Measurements from ENCODE around the gene MAD2L1. TPM values are rescaled to one million over a fixed set of nuclear protein-coding genes. Genes with fewer than 3 reads are reported as not detected.

Gene MAD2L1
- total RNA-seq, 3 donors from 2014 or later = 39.6 to 53.8 (median 51.9) TPM

DNA sequence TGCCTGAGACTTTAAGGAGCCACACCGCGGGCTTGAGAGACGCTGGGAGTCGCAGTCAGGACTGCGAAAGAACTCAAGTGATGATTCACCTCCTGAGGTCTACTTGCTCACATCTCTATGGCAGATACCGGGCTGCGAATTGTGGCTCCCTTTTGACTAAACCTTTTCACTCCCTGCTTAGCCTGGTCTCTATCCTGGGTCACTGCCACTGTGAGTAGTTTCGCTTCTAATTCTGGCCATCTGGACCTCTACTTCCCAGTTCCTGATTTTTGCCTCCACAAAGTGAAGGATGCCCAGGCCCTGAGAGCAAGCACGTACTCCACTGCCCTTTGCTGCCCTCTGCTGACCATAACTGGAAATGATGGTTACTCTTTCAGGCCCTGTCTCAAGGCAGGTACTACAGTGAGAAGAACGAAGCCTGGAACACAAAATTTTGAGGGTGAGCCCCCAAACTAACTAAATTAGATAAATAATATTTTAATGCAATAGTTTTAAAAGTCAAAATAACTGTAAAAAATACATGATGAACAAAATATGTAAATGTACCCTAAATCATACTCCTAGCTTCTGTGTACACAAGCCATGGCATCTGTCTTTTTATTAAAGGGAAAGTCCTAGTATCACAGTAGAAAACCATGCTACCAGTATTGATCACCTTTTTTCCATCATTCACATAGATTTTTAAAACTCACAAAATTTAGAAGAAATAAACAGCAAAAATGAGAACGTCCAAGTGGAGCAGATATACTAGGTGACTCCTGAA lies 16.7 kb downstream of the MAD2L1 start:
- Mint-ChIP-seq H3K4me1 (ENCODE audit: low read depth) (peaks cover 2% of the 10 kb centered on the region), H3K4me3 (peak overlapping the region; percentile 57), H3K36me3 (ENCODE audit: insufficient read depth) (no peaks in the 10 kb centered on the region), H3K9me3 (no peaks in the 10 kb centered on the region), H3K27me3 (ENCODE audit: low read depth) (no peaks in the 10 kb centered on the region)
- peak; percentile 91 to 93 for ATAC-seq
- DNase-seq = peak; percentile 63

DNA sequence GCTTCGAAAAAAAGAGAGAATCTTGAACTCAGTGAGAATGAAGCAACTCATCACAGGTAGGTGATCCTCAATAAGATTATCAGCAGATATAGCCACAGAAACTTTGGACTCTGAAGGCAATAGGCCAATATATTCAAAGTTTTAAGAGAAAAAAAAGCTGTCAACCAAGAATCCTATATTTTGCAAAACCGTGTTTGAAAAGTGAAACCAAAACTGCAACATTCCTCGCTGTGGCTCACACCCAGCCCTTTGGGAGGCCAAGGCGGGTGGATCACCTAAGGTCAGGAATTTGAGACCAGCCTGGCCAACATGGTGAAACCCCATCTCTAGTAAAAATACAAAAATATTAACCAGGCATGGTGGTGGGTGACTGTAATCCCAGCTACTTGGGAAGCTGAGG lies 22.8 kb downstream of the MAD2L1 start:
- no peaks in the 10 kb centered on the region for H3K27me3 Mint-ChIP-seq (ENCODE audit: low read depth)
- no peak for ATAC-seq

DNA sequence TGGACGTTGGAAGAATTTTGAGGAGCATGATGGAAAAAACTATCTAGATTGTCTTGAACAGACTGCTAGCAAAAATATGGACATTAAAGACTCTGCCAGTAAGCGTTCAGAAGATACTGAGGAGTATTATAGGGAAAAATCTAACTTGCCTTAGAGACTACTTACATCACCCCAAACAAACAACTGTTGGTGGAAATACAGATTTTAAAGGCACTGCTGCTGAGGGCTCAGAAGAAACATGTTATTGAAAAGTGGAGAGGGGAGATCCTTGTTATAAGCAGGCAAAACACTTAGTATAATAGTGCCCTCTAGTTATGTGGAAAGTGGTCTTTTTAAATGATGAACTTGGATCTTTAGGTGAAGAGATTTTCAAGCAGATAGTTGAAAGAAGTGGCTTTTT lies 29.2 kb downstream of the MAD2L1 start:
- Mint-ChIP-seq H3K4me1 (ENCODE audit: low read depth) (no peaks in the 10 kb centered on the region), H3K27me3 (ENCODE audit: low read depth) (peaks cover 12% of the 10 kb centered on the region), H3K9me3 (no peaks in the 10 kb centered on the region), H3K4me3 (no peak overlapping the region), H3K36me3 (ENCODE audit: insufficient read depth) (no peaks in the 10 kb centered on the region)
- DNase-seq (no peak), ATAC-seq (no peak)

More for the DNA sequence above, 22.8 kb downstream of the MAD2L1 start:
- Mint-ChIP-seq H3K4me3 (no peak overlapping the region), H3K4me1 (ENCODE audit: low read depth) (no peaks in the 10 kb centered on the region), H3K36me3 (ENCODE audit: insufficient read depth) (peaks cover 2% of the 10 kb centered on the region), H3K9me3 (peaks cover 6% of the 10 kb centered on the region)
- no peak for DNase-seq

DNA sequence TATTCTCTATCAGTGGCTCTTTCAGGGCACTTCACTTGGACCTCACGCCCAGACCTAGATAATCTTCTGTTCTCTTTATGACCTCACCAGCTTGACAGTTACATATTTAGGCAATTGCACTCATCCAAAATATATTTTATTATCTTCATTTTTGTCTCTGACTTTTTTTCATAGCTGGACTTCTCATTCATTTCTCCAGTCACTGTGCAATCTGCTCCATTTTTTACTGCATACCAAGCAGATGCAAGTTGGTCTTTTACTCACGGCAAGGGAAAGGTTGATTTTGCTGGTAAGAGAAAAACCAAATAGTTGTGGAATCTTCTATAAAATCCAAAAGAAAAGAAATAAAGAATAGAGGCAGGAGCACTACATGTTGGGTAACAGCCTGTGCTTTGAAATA lies 31.7 kb downstream of the MAD2L1 start:
- no peak overlapping the region for H3K4me3 Mint-ChIP-seq
- H3K27me3 Mint-ChIP-seq (ENCODE audit: low read depth) = peaks cover 18% of the 10 kb centered on the region
- ATAC-seq = no peak
- H3K4me1 Mint-ChIP-seq (ENCODE audit: low read depth) = no peaks in the 10 kb centered on the region
- H3K9me3 Mint-ChIP-seq = no peaks in the 10 kb centered on the region
- no peaks in the 10 kb centered on the region for H3K36me3 Mint-ChIP-seq (ENCODE audit: insufficient read depth)
- DNase-seq = no peak

DNA sequence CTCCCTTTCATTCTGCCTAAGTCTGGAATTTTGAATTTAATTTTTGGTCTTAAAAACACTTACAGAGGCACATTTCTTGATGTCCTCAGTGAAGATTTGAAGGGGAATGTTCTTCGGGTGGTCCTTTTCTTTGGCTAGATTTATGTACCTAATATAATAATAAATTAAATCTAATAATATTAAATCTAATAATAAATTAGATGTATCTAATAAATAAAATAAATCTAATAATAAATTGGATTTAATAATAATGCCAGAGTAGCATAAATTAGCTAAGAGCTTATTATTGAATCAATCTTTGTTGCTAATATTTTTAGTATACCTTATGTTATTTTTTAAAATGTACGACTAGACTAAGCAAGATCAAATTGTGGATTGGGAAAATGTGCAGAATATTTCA lies 39.8 kb downstream of the MAD2L1 start:
- no peaks in the 10 kb centered on the region for H3K9me3 Mint-ChIP-seq
- DNase-seq (no peak), ATAC-seq (no peak)
- H3K36me3 Mint-ChIP-seq (ENCODE audit: insufficient read depth) = no peaks in the 10 kb centered on the region
- no peak overlapping the region for H3K4me3 Mint-ChIP-seq
- H3K27me3 Mint-ChIP-seq (ENCODE audit: low read depth) = peaks cover 15% of the 10 kb centered on the region
- no peaks in the 10 kb centered on the region for H3K4me1 Mint-ChIP-seq (ENCODE audit: low read depth)

DNA sequence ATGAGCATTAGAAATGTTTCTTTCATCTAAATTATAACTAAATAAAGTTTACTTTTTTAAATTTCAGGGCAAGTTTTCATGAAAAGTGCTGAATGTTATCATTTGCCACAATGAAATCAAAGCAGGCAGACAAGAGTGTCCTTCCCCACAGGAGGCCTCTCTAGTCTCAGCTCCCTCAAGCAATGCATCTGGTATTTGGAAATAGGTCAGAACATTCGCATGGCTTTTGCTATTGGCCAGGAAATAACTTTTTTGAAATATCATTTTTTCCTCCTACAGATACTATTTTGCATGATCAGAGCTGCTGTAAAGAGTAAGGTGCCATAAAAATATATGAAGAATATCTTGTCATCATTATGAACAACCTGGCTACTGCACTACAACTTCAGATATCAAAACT lies 41.1 kb downstream of the MAD2L1 start:
- DNase-seq (no peak), ATAC-seq (no peak)
- Mint-ChIP-seq H3K4me1 (ENCODE audit: low read depth) (no peaks in the 10 kb centered on the region), H3K9me3 (no peaks in the 10 kb centered on the region), H3K36me3 (ENCODE audit: insufficient read depth) (no peaks in the 10 kb centered on the region), H3K27me3 (ENCODE audit: low read depth) (peaks cover 13% of the 10 kb centered on the region), H3K4me3 (no peak overlapping the region)

DNA sequence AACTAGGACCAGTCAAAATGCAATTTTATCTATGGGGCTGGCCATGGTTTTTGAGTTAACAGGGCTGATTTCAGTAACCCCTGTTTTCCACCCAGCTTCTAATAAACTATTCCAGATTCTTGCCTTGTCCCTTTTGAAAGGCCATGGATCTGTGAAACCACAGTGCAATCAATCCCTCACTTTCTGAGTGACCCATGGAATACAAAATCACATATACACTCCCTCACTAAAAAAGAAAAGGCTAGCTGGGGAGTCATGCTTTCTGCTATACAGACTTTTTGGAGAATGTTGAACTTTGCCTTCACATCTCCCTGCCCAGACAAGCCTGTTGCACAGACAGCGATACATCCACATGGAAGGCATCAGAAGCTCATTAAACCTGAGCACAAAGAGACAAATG lies 47.9 kb downstream of the MAD2L1 start:
- DNase-seq = no peak
- no peak for ATAC-seq
- Mint-ChIP-seq H3K4me1 (ENCODE audit: low read depth) (no peaks in the 10 kb centered on the region), H3K9me3 (no peaks in the 10 kb centered on the region), H3K36me3 (ENCODE audit: insufficient read depth) (no peaks in the 10 kb centered on the region), H3K4me3 (no peak overlapping the region), H3K27me3 (ENCODE audit: low read depth) (peaks cover 12% of the 10 kb centered on the region)

DNA sequence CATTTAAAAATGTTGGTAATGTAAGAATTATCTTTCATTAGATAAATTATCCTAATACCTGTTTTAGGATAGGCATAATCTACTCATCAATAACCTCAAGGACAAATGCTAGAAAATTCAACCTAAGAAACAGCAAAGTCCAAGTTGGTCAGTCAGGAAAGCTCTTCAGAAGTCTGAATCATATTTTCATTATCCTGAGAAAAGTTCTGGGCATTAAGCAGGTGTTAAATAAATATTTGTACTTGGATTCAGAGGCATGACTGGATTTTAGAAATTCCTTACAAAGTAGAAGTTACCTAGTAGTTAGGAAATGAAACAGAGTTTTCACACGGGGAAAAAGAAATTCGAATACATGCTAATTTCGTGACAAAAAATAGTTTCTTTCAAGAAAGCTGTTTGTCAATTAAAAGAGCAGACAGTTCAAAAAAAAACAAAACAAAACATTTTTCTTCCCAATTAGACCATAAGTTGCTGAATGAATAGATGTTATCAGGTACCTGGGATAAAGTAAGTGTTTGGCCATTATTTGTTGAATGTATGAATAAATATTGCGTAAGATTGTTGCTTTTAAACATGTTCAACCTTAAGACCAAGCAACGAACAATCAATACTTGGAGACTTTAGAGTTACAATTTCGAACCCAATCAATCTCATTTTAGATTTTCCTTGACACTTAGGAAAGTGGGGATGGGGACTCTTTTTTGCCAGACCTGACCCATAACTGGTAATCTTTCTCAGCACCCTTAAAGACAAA lies 48.5 kb downstream of the MAD2L1 start:
- Mint-ChIP-seq H3K27me3 (ENCODE audit: low read depth) (peaks cover 12% of the 10 kb centered on the region), H3K4me3 (no peak overlapping the region), H3K9me3 (no peaks in the 10 kb centered on the region)

DNA sequence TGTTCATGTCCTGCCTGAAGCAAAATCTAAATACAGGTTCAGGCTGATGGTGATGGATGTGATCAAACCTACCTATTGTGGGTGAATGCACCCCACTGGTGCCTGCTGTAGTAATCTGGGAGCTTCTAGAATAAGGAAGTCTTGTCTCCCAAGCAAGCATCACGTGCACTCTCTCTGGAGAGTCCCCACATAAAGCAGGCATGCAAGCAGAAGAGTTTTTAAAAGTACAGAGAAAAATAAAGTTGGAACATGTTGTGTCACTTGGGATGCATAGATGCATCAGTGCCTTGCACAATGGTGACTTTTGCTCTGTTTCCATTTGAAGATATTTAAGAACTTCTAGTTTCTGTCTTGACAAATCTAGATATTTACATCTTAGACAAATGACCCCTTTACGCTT lies 54.9 kb downstream of the MAD2L1 start:
- no peak overlapping the region for H3K4me3 Mint-ChIP-seq
- ATAC-seq = no peak
- H3K36me3 Mint-ChIP-seq (ENCODE audit: insufficient read depth) = no peaks in the 10 kb centered on the region
- H3K9me3 Mint-ChIP-seq = no peaks in the 10 kb centered on the region
- H3K4me1 Mint-ChIP-seq (ENCODE audit: low read depth) = no peaks in the 10 kb centered on the region
- H3K27me3 Mint-ChIP-seq (ENCODE audit: low read depth) = peaks cover 10% of the 10 kb centered on the region
- no peak for DNase-seq

More for the DNA sequence above, 48.5 kb downstream of the MAD2L1 start:
- no peak for DNase-seq
- Mint-ChIP-seq H3K4me1 (ENCODE audit: low read depth) (no peaks in the 10 kb centered on the region), H3K36me3 (ENCODE audit: insufficient read depth) (no peaks in the 10 kb centered on the region)
- ATAC-seq = no peak

DNA sequence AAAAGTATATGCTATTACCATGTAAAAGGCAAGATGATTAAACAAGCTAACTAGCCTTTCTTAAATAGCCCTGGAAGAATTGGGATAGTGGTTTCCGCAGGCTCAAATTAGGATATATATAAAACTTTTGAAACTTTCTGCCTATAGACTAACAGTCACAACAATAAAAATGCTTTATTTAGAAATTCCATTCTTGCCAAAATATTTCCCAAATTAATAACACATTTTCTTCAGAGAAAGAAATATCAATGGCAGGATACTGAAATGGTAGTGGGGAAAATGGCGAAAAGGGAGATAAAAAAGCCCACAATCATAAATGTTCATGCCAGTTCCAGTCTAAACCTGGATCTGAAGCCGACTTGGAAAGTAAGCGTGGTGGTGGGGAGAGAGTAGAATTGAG lies 56.0 kb downstream of the MAD2L1 start:
- no peaks in the 10 kb centered on the region for H3K4me1 Mint-ChIP-seq (ENCODE audit: low read depth)
- no peaks in the 10 kb centered on the region for H3K36me3 Mint-ChIP-seq (ENCODE audit: insufficient read depth)
- ATAC-seq (no peak), DNase-seq (no peak)
- H3K27me3 Mint-ChIP-seq (ENCODE audit: low read depth) = peaks cover 1% of the 10 kb centered on the region
- no peak overlapping the region for H3K4me3 Mint-ChIP-seq
- no peaks in the 10 kb centered on the region for H3K9me3 Mint-ChIP-seq

DNA sequence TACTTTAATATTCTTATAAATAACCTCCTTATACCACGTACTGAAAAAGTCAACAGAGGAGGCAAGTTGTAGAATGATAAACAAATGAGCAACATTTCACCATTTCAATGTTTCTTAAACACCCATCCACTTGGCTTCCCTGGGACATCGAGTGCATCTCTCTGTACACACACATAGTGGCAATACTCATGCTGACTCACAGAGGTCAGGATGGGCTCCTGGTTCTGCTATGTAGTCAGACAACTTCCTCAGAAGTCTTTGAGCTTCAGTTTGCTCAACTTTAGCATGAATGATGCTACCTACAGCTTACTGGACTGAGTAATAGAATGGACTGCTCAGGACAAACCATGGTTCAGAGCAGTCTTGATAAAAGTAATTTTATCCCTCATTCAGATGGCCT lies 56.9 kb downstream of the MAD2L1 start:
- no peak for DNase-seq
- Mint-ChIP-seq H3K4me3 (no peak overlapping the region), H3K4me1 (ENCODE audit: low read depth) (no peaks in the 10 kb centered on the region), H3K27me3 (ENCODE audit: low read depth) (no peaks in the 10 kb centered on the region), H3K9me3 (no peaks in the 10 kb centered on the region), H3K36me3 (ENCODE audit: insufficient read depth) (no peaks in the 10 kb centered on the region)
- no peak for ATAC-seq

DNA sequence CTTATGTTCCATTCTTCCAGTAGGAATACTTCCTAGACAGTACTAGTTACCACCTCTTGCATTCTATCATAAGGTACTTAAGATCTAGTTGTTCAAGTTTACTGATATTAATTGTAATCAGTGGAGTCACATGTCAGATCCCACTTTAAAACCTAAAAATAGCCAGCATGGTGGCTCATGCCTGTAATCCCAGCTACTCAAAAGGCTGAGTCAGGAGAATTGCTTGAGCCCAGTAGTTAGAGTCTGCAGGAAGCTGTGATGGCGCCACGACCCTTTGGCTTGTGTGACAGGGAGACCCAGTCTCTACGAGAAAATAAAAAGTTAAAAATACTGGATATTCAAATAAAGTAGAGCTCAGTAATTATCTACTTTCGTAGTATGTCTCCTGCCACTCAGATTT lies 57.7 kb downstream of the MAD2L1 start:
- ATAC-seq = no peak
- Mint-ChIP-seq H3K4me1 (ENCODE audit: low read depth) (no peaks in the 10 kb centered on the region), H3K9me3 (no peaks in the 10 kb centered on the region), H3K36me3 (ENCODE audit: insufficient read depth) (no peaks in the 10 kb centered on the region), H3K27me3 (ENCODE audit: low read depth) (no peaks in the 10 kb centered on the region), H3K4me3 (no peak overlapping the region)
- DNase-seq = no peak

DNA sequence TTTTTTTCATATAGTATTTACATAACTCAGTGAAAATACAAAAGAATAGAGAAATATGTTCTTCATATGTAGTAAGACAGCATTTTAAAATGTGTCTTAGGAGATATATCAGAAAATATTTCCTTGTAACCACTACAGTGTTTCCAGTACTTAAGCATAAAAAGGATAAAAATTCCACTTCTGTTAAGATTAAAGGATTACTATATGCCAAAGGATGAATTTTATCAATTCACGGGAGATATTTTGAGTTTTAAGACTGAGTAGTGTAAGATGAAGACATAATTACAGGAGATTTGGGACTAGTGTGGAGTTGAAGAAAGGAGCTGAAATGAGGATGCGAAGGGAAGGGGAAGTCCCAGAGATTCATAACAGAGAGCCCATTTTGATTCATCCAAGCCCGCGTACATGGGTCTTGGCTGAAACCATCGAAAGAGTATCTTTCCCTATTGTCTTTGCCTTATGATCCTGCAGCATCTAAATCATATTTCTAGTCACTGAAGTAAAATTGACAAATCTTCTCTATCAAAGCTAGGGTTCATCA lies 58.7 kb downstream of the MAD2L1 start:
- Mint-ChIP-seq H3K36me3 (ENCODE audit: insufficient read depth) (no peaks in the 10 kb centered on the region), H3K4me3 (no peak overlapping the region), H3K27me3 (ENCODE audit: low read depth) (no peaks in the 10 kb centered on the region), H3K4me1 (ENCODE audit: low read depth) (no peaks in the 10 kb centered on the region), H3K9me3 (no peaks in the 10 kb centered on the region)
- DNase-seq (no peak), ATAC-seq (no peak)

DNA sequence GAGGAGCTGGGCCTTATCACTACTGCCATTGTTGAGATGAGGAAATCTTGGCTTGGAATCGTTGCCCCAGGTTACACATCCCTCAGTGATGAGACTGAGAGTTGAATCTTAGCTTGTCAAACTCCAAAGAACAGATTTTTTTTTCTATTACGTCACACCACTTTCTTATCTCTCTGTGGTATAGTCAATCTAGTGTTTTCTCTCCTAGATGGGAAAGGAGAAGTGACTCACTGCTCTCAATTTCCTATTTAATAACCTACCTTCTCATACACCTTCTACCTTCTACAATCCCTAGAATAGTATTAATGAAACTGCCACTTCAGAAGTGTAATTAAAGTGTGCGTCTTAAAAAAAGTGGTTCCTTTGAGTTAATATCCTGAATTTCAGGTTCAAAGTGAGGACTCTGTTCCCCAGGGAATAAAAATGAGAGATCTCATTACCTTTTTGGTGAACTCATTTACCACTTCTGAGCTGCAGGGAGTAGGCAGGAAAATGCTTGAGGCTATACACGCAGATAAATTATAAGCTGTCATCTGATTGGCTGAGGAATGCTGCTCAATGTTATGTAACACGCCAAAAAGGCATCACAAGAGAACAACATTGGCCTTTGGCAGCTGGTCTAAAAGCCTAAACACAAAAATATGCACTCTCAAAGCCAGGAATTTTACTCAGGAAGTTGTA lies 59.3 kb downstream of the MAD2L1 start:
- Mint-ChIP-seq H3K9me3 (no peaks in the 10 kb centered on the region), H3K4me3 (no peak overlapping the region), H3K27me3 (ENCODE audit: low read depth) (no peaks in the 10 kb centered on the region), H3K4me1 (ENCODE audit: low read depth) (no peaks in the 10 kb centered on the region), H3K36me3 (ENCODE audit: insufficient read depth) (no peaks in the 10 kb centered on the region)
- no peak for DNase-seq
- no peak for ATAC-seq
